GM12878 (cell line): Measurements from ENCODE around the gene FBXO4. TPM values are rescaled to one million over a fixed set of nuclear protein-coding genes. Genes with fewer than 3 reads are reported as not detected.

Source experiments
- ATAC-seq: fragments of 200-7000 bp; cut with Tn5 transposase; 3 replicates; pipeline ENCODE4 v1.9.1; 2020; ENCODE audit warnings: mild to moderate bottlenecking, moderate library complexity
- BruUV-seq: library from RNA; stranded (reverse); fragments of 400-500 nt; replicated peaks from 2 replicates; lab custom pipeline; 2021; lab: Mats Ljungman, UMichigan
- CTCF ChIA-PET: fragments of 300-600 bp; sonication (Branson Sonifier 250); formaldehyde crosslinking; extraction: SDS; loops from one replicate; lab custom pipeline; 2021; ENCODE audit warnings: inconsistent platforms; lab: Yijun Ruan, JAX
- POLR2A ChIA-PET: fragments of 350-600 bp; formaldehyde crosslinking; extraction: SDS; loops from one replicate; lab custom pipeline; 2021; ENCODE audit warnings: inconsistent platforms; lab: Charles Lee
- RAD21 ChIA-PET: fragments of 300-600 bp; sonication (Branson Sonifier 250); formaldehyde crosslinking; loops from one replicate; lab custom pipeline; 2023; ENCODE audit warnings: antibody characterized with exemption; ENCODE audit not compliant: unreplicated experiment; lab: Charles Lee
- SMC1A ChIA-PET: fragments of 300-600 bp; sonication (Branson Sonifier 250); formaldehyde crosslinking; loops from one replicate; lab custom pipeline; 2023; ENCODE audit not compliant: unreplicated experiment, uncharacterized antibody; lab: Charles Lee
- DNase-seq: peaks from one replicate; pipeline ENCODE4 v3.0.0-alpha.2; 2011; ENCODE audit warnings: low read depth, low spot score
- FAIRE-seq: peaks from 3 replicates; lab custom pipeline; 2011; peaks lifted over from hg19 to GRCh38; lab: Jason Lieb, UNC
- H2AFZ ChIP-seq: 2 replicates; pipeline ENCODE4 v1.6.0; 2011; ENCODE audit warnings: low read depth, low read length, control low read depth; ENCODE audit not compliant: control insufficient read depth
- H3K27ac ChIP-seq: 2 replicates; pipeline ENCODE4 v1.5.1; 2011; ENCODE audit warnings: control low read depth; ENCODE audit not compliant: control insufficient read depth, insufficient read depth
- H3K27me3 ChIP-seq, 2 experiments: replicated peaks in 1 of 2; 2 replicates each; pipeline versions ENCODE4 v1.6.0 to v1.6.1; 2011; ENCODE audit warnings: low read length in 1 of 2; ENCODE audit not compliant: control insufficient read depth in 2 of 2, insufficient read depth in 2 of 2
- H3K36me3 ChIP-seq, 2 experiments: 2 replicates each; pipeline ENCODE4 v1.5.1; 2011; ENCODE audit warnings: low read length in 1 of 2; ENCODE audit not compliant: control insufficient read depth in 2 of 2, insufficient read depth in 2 of 2
- H3K4me1 ChIP-seq: 2 replicates; pipeline ENCODE4 v1.6.1; 2011; ENCODE audit warnings: mild to moderate bottlenecking, low read length, moderate library complexity, mixed read lengths; ENCODE audit not compliant: control insufficient read depth, insufficient read depth
- H3K4me2 ChIP-seq: 2 replicates; pipeline ENCODE4 v1.6.0; 2011; ENCODE audit warnings: control low read depth; ENCODE audit not compliant: control insufficient read depth, insufficient read depth
- H3K4me3 ChIP-seq: fragments of 200-600 bp; sonication (generic); 2 replicates; pipeline ENCODE4 v1.5.1; 2016
- H3K79me2 ChIP-seq: 2 replicates; pipeline ENCODE4 v1.6.0; 2011; ENCODE audit warnings: low read length; ENCODE audit not compliant: control insufficient read depth, insufficient read depth
- H3K9ac ChIP-seq: 2 replicates; pipeline ENCODE4 v1.8.0; 2011; ENCODE audit warnings: low read length, control low read depth, mixed read lengths; ENCODE audit not compliant: control insufficient read depth, insufficient read depth
- H3K9me3 ChIP-seq: replicated peaks from 3 replicates; pipeline ENCODE4 v1.5.1; 2011; ENCODE audit warnings: mild to moderate bottlenecking, low read length; ENCODE audit not compliant: control insufficient read depth, insufficient read depth
- H4K20me1 ChIP-seq: 2 replicates; pipeline ENCODE4 v1.6.0; 2011; ENCODE audit not compliant: control insufficient read depth, insufficient read depth
- ATF3 ChIP-seq: IDR thresholded peaks from 2 replicates; pipeline ENCODE4 v1.6.1; 2011; ENCODE audit warnings: low read depth, mild to moderate bottlenecking, low read length, moderate library complexity, borderline replicate concordance; ENCODE audit errors: extremely low read depth
- FOXK2 ChIP-seq: fragments of 450-650 bp; IDR thresholded peaks from 2 replicates; pipeline ENCODE4 v1.6.1; 2017; ENCODE audit warnings: mild to moderate bottlenecking, moderate library complexity
- FOXM1 ChIP-seq: IDR thresholded peaks from 2 replicates; pipeline ENCODE4 v1.6.1; 2012; ENCODE audit warnings: low read depth, mild to moderate bottlenecking, inconsistent platforms, low read length, moderate library complexity
- HDGF ChIP-seq: fragments of 450-650 bp; IDR thresholded peaks from 2 replicates; pipeline ENCODE4 v1.6.1; 2016; ENCODE audit warnings: antibody characterized with exemption
- IRF4 ChIP-seq: IDR thresholded peaks from 2 replicates; pipeline ENCODE4 v1.6.1; 2011; ENCODE audit warnings: low read depth, low read length
- IRF5 ChIP-seq: fragments of 450-650 bp; IDR thresholded peaks from 2 replicates; pipeline ENCODE4 v1.6.1; 2017; ENCODE audit warnings: borderline replicate concordance
- MYC ChIP-seq: IDR thresholded peaks from 2 replicates; pipeline ENCODE4 v1.6.1; 2011; ENCODE audit warnings: mild to moderate bottlenecking, low read length, moderate library complexity, inconsistent platforms; ENCODE audit not compliant: insufficient read depth, insufficient replicate concordance, insufficient read length, severe bottlenecking
- NR2C2 ChIP-seq: IDR thresholded peaks from 2 replicates; pipeline ENCODE4 v1.6.1; 2011; ENCODE audit warnings: borderline replicate concordance, low read depth; ENCODE audit not compliant: control insufficient read depth, insufficient read length
- PAX8 ChIP-seq: fragments of 450-650 bp; IDR thresholded peaks from 2 replicates; pipeline ENCODE4 v1.6.1; 2017; ENCODE audit warnings: mild to moderate bottlenecking, moderate library complexity
- PML ChIP-seq: IDR thresholded peaks from 2 replicates; pipeline ENCODE4 v1.6.1; 2012; ENCODE audit warnings: low read length, inconsistent platforms
- RUNX3 ChIP-seq: IDR thresholded peaks from 2 replicates; pipeline ENCODE4 v1.6.1; 2012; ENCODE audit warnings: low read length, inconsistent platforms
- SIX5 ChIP-seq: IDR thresholded peaks from 2 replicates; pipeline ENCODE4 v1.6.1; 2011; ENCODE audit warnings: mild to moderate bottlenecking, low read depth, low read length, moderate library complexity; ENCODE audit not compliant: severe bottlenecking
- SP1 ChIP-seq: IDR thresholded peaks from one replicate; pipeline ENCODE4 v1.6.1; 2011; ENCODE audit warnings: low read depth, low read length
- SREBF1 ChIP-seq: IDR thresholded peaks from 2 replicates; pipeline ENCODE4 v1.6.1; 2012; ENCODE audit warnings: mild to moderate bottlenecking, low read length
- STAT3 ChIP-seq: IDR thresholded peaks from 2 replicates; pipeline ENCODE4 v1.6.1; 2011; ENCODE audit warnings: low read depth, low read length, improper control_type of control experiment
- TCF3 ChIP-seq: IDR thresholded peaks from 2 replicates; pipeline ENCODE4 v1.6.1; 2012; ENCODE audit warnings: low read depth, mild to moderate bottlenecking, low read length, borderline replicate concordance; ENCODE audit not compliant: insufficient read depth
- USF2 ChIP-seq: IDR thresholded peaks from 2 replicates; pipeline ENCODE4 v1.6.1; 2011; ENCODE audit warnings: low read depth, low read length, improper control_type of control experiment, borderline replicate concordance
- ZNF217 ChIP-seq: fragments of 450-650 bp; IDR thresholded peaks from 2 replicates; pipeline ENCODE4 v1.6.1; 2017; ENCODE audit warnings: antibody characterized with exemption, mild to moderate bottlenecking
- WGBS: methylation state at CpG from one replicate; pipeline ENCODE4 v1.1.6; 2016; ENCODE audit warnings: low lambda C conversion rate; ENCODE audit not compliant: insufficient replicate concordance, insufficient coverage; ENCODE audit errors: missing lambda C conversion rate; 5-methylcytosine and 5-hydroxymethylcytosine counted together
- in situ Hi-C: fragments of 300-500 bp; cut with MboI; formaldehyde crosslinking; loops from 9 replicates; pipeline ENCODE4 v1.14.3; 2018; ENCODE audit warnings: mixed read lengths
- intact Hi-C: fragments of 100-400 bp; cut with micrococcal nuclease; formaldehyde crosslinking; loops from one replicate; pipeline ENCODE4 v1.14.2; 2022; ENCODE audit not compliant: unreplicated experiment
- polyA plus RNA-seq, 11 experiments: library from polyadenylated mRNA; depleted of rRNA in 4 of 11; unstranded in 6 of 11; stranded (reverse) in 5 of 11; fragments of >200 nt; fragmentation: Nextera tagmentation in 4 of 11; fragmentation: Illumina TruSeq in 1 of 11; extraction: Ambion mirVana in 4 of 11; extraction: Trizol in 1 of 11; gene quantifications; 1 replicate in 1 of 11; 2 replicates in 10 of 11; pipeline versions ENCODE4 v1.2.1 to v1.2.3, GENCODE V29; 2011 to 2016; ENCODE audit warnings: inconsistent platforms in 2 of 11, missing spikeins in 2 of 11, low read depth in 1 of 11
- total RNA-seq, 4 experiments: library from RNA; depleted of rRNA in 3 of 4; stranded (reverse); fragments of >200 nt in 3 of 4; fragmentation: Illumina TruSeq in 1 of 4; extraction: Trizol in 1 of 4; gene quantifications; 2 replicates each; pipeline versions ENCODE4 v1.2.1 to v1.2.3, GENCODE V29; 2013 to 2021

Gene FBXO4
- total and polyA plus RNA-seq, 10 of the 15 experiments (the other 5 are each of a cell fraction or from before 2014, with no cell fraction given), result 7.2 to 30.5 (median 19.6) TPM

GRCh38 chr5:41877408-41877807 is 47.7 kb upstream of the FBXO4 start:
- Histone ChIP-seq H3K9me3 (peaks cover 3% of the 10 kb centered on the region; the same call in 1 of the 3 replicates), H3K36me3 (no peaks in the 10 kb centered on the region), H3K27ac (no peak overlapping the region), H3K79me2 (no peaks in the 10 kb centered on the region), H4K20me1 (no peaks in the 10 kb centered on the region), H3K4me1 (peaks cover 6% of the 10 kb centered on the region; the same call in 1 of the 2 replicates), H3K4me3 (no peak overlapping the region), H2AFZ (no peak overlapping the region), H3K9ac (no peak overlapping the region), H3K4me2 (no peak overlapping the region), H3K27me3 (no peaks in the 10 kb centered on the region)
- SMC1A ChIA-PET, result interaction anchor here (1.1 to 2.1 kb wide), 5 partner anchors 12 to 51 kb away, joined by 3 to 12 read pairs (median 4); no protein-coding TSS in a partner anchor
- intact Hi-C loops, result no loop called here
- in situ Hi-C loops, result no loop called here
- CTCF ChIA-PET, result interaction anchor here (0.5 to 3.0 kb wide), 6 partner anchors 21 to 182 kb away, joined by 3 to 11 read pairs (median 4); no protein-coding TSS in a partner anchor
- 100% methylated on average over 1 of the region's 1 CpG for WGBS
- TF ChIP-seq SIX5 (no peak), SREBF1 (no peak), PAX8 (no peak), TCF3 (no peak), PML (no peak), USF2 (no peak), IRF4 (no peak), FOXK2 (no peak), IRF5 (no peak), ZNF217 (no peak), ATF3 (no peak), MYC (no peak), HDGF (no peak), RUNX3 (no peak), STAT3 (no peak), FOXM1 (no peak), SP1 (no peak), NR2C2 (no peak)
- FAIRE-seq (no peak), ATAC-seq (no peak), DNase-seq (no peak)
- POLR2A ChIA-PET, result interaction anchor here (1.0 to 1.2 kb wide), 2 partner anchors 14 to 44 kb away, joined by 3 to 4 read pairs; no protein-coding TSS in a partner anchor
- no TSS peak for BruUV-seq
- RAD21 ChIA-PET, result interaction anchor here (0.6 to 1.9 kb wide), 2 partner anchors 27 to 973 kb away, joined by 3 to 5 read pairs; partner anchors contain the start of gene RIMOC1
